Head of caudate nucleus (tissue), 42 donors: ENCODE measurements around the gene SMCO2.

Experiments used
- DNase-seq, 42 donors: peaks; one replicate each; pipeline versions ENCODE4 v3.0.0 to v3.0.0-alpha.2; 2020 to 2021; ENCODE audit warnings: mixed read lengths in 7 of 42
- intact Hi-C: fragments of 100-400 bp; cut with DNase I; formaldehyde crosslinking; loops from one replicate; pipeline ENCODE4 v1.15.0; 2022

SMCO2 gene

GRCh38 chr12:27491226-27491625 lies 44.7 kb downstream of the SMCO2 start:
- intact Hi-C loops, result no loop called here
- no peak for DNase-seq

DNA sequence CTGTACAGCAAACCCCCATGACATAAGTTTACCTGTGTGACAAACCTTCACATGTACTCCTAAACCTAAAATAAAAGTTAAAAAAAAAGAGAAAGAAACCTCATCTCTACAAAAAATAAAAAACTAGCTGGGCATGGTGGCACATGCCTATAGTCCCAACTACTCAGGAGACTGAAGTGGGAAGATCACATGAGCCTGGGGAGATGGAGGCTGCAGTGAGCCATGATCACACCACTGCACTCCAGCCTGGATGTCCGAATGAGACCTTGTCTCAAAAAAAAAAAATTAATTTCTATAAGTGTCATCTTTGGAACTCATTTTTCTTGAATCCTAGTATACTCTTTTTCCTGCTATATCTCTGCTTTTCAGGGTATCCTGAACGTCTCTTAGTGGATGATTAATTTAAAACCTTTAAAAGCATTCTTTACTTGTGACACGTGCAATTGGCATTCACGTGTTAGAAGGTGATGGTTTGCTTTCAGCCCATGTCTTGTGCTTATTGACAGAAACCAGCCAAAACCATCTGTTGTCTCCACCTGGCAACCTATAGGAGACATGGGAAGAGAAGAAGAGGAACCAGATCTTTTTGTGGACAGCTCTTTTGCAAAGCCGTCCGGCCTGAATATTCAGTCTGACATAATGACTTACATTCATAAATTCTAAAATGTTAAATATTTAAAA lies 46.9 kb downstream of the SMCO2 start:
- intact Hi-C loops, result no loop called here
- DNase-seq, result no peak

DNA sequence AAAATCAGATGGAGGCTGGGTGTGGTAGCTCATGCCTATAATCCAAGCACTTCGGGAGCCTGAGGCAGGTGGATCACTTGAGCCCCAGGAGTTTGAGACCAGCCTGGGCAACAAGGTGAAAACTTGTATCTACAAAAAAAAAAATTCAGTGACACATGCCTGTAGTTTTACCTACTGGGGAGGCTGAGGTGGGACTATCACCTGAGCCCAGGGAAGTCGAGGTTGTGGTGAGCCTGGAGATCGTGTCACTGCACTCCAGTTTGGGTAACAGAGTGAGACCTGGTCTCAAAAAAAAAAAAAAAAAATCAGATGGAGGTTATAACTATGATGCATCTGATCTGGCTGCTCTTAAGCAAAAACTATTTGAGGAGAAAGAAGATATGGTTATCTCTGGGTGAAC lies 50.9 kb downstream of the SMCO2 start:
- intact Hi-C loops, result no loop called here

DNA sequence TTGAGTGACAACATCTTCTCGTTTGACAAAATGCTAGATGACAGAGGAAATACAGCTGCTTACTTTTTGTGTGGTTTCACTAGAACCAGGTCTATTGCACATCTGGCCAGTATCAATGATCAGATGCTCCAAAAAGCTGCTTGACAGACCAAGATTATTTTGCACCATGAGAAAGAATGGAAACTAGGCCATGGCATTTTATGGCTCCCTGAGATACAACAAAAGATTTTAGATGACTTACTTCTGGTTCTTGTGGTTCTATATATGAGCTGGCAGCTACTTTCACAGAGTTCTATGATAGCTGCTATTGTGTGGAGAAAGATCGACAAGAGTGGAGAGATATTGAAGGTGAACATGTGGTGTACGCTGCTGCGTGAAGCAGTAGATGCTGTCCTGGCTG lies 51.6 kb downstream of the SMCO2 start:
- no peak for DNase-seq
- intact Hi-C loops, result no loop called here

More for the DNA sequence above, 50.9 kb downstream of the SMCO2 start:
- no peak for DNase-seq

DNA sequence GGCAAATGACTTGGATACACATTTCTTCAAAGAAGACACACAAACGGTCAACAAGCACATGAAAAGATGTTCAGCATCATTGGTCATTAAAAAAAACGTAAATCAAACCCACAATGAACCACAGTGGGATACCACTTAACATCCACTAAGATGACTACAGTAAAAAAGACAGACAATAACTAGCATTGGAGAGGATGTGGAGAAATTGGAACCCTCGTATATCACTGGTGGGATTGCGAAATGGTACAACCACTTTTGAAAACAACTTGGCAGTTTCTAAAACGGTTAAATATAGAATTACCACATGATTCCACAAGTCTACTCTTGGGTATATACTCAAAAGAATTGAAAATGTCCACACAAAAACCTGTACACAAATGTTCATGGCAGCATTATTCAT lies 52.2 kb downstream of the SMCO2 start:
- DNase-seq, result no peak
- intact Hi-C loops, result no loop called here

- intact Hi-C loops, result no loop called here
- DNase-seq, result no peak
Measured at GRCh38 chr12:27499377-27499776, 52.8 kb downstream of the SMCO2 start.

GRCh38 chr12:27500546-27500945 lies 54.0 kb downstream of the SMCO2 start:
- no peak for DNase-seq
- intact Hi-C loops, result no loop called here

DNA sequence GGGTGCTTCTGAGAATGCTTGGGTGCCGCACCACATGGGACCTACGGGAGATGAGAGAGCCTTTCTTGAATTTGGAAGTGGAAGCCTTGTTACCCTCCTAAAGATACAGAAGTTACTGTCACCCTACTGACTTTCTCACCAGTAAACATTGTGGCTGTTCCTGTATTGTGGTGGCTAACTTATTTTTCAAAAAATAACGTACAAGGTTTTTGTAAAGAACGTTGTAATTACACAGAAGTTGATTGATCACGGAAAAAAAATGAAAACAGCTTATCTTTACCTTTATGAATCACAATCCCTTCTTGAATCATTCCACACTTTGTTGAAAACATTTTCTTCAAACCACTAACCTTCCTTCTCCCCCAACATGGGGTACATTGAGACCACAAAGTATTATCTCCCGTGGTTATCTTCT lies 55.5 kb downstream of the SMCO2 start:
- no peak for DNase-seq
- intact Hi-C loops, result no loop called here

DNA sequence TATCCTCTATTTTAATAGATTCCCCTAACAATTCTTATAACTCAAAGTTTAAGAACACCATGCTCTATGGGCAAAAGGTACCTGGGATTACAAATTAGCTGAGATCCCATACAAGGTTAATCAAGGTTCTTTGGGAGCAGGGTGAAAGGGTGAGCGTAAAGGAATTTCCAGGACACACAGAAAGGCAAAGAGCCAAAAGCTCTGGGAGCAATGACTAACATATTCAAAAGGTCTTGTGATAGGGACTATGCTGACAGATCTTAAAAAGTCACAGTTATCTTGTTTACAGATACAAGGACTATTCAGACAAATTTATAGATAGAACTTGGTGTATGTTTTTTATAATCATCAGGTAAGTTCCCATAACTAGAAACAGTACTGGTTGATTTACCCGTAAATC lies 58.0 kb downstream of the SMCO2 start:
- intact Hi-C loops, result no loop called here
- DNase-seq, result no peak

GRCh38 chr12:27505109-27505508 lies 58.6 kb downstream of the SMCO2 start:
- intact Hi-C loops, result no loop called here
- DNase-seq, result no peak

DNA sequence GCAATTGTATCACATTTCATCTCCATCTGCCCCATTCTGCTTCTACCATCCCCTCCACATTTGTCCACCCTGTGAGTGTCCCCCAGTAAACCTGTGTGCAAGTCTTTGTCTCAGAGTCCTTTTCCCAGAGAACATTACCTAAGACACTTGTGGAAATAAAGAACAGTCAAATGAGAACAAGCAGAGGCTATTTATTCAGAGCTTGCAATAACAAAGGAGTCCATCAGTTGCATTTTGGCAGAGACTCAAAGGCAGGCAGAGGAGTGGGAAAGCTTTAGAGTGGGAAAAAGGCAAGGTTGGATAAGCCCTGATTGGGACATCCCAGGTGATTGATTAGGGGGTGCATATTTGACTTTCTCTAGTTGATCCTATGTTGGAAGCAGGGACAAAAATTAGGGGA lies 59.2 kb downstream of the SMCO2 start:
- DNase-seq, result no peak
- intact Hi-C loops, result no loop called here

GRCh38 chr12:27506645-27507189 lies 60.2 kb downstream of the SMCO2 start:
- no peak for DNase-seq
- intact Hi-C loops, result no loop called here

GRCh38 chr12:27508736-27509431 lies 62.3 kb downstream of the SMCO2 start:
- no peak for DNase-seq
- intact Hi-C loops, result no loop called here

DNA sequence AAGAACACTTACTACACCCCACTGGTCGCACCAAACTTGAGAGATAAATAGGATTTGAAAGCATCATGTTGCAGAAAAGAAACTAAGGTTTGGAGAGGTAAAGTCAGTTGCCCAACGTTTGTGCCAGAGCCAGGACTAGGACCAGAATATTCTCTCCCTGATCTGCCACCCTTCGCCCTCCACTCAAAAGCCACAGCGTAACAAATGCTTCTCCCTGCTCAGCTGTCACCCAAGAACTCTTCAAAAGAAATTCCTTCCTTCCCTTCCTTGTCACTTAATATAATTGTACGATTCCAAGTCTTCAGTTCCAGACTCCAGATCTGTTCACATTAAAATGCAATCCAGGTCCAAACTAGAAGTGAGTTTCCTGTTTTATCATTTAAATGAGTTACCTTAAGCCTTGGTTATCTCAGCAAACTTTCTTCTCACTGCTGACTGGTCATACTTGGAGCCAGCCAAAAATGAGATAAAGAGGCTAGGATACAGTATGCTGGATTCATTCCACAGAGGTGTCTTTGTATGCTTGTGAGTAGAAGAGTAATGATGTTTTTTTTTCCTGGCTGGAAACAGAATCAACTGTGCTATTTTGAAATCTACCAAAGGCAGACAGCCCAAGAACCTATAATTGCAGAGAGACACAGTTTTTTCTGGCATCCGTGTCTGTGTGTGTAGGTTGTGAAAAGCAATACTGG lies 64.6 kb downstream of the SMCO2 start:
- intact Hi-C loops, result no loop called here
- no peak for DNase-seq

DNA sequence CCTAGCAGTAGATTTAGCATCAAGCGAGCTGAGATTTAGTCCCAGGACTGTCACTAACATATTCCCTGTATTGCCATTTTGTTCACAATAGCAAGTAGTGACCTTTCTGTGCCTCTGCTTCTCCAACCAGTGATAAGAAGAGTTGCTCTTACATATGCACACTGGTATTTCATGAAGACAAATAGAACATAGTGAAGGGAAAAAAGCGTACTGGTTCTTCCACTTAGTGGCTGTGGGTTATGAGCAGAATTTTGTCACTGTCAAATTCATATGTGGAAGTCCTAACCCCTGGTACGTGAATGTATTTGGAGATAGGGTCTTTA lies 65.1 kb downstream of the SMCO2 start:
- intact Hi-C loops, result no loop called here
- no peak for DNase-seq

DNA sequence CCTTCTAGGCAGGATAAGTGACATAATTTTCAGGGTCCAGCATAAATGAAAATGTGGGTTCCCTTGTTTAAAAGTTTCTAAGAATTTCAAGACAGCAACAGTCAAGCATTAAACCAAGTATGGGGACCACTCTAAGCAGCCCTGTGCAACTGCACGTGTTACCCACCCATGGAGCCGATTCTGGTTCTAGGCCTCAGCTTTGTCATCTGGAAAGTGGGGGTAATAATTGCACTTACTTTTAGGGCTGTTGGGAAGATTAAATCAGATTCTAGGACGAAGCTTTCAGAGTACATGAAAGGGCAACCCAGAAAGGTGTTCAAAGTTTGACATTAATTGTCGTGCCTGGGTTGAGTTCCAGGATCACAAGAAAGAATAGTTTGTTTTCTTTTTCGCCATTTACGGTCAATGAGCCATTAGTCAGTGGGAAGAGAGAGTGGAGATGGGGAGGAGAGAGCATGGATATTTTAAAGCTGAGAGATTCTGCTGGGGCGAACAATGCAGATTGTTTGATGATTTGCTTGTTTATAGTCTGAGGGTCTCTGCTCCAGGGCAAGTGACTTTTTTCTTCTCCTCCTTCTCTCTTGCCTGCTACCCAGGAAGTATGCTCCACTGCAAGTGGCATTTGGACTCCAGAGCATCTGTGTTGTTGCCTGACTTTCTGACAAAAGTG lies 66.8 kb downstream of the SMCO2 start:
- intact Hi-C loops, result no loop called here

GRCh38 chr12:27515671-27516070 lies 69.1 kb downstream of the SMCO2 start:
- no peak for DNase-seq
- intact Hi-C loops, result no loop called here

More for the DNA sequence above, 66.8 kb downstream of the SMCO2 start:
- no peak for DNase-seq

DNA sequence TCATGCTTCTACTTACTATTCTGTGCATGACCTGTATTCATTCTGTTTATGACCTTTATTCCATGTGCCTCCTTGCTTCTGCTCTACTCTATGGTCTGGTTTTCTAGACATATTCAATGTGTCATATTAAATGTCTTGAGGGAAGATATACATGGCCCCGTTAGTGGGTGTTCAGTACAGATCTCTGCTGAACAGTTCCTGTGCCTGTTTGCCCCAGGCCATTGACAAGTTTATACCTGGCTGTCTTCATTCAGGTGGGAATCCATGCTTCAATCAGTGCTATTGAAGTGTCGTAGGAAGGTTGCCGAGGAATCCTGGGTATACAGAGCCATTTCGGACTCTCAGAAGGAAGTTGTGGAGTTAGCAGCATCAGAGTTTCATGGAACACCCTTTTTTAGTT lies 70.1 kb downstream of the SMCO2 start:
- intact Hi-C loops, result no loop called here
- no peak for DNase-seq

GRCh38 chr12:27517546-27517945 lies 71.0 kb downstream of the SMCO2 start:
- DNase-seq, result no peak
- intact Hi-C loops, result no loop called here
